Measurements from ENCODE around the gene IDH2. TPM values are rescaled to one million over a fixed set of nuclear protein-coding genes. Genes with fewer than 3 reads are reported as not detected.

Gene IDH2
- total RNA-seq, 1 donor from 2014 or later: 64.4 TPM

Small RNAs within 50 kb of the gene (small RNA-seq; reads per million reads assigned to genes)
- gene RF00066 (ENCODE audit: low replicate concordance): not detected

Other genes with a start within 250 kb of the IDH2 start
- gene AP3S2, start 208.5 kb downstream of the IDH2 start, total RNA-seq: 34.9 TPM
- 14.5 TPM for gene ARPIN, start 189.5 kb downstream of the IDH2 start, total RNA-seq
- gene ZNF710, start 101.1 kb downstream of the IDH2 start, total RNA-seq: 6.1 TPM
- 35.4 TPM for gene SEMA4B, start 98.9 kb upstream of the IDH2 start, total RNA-seq
- 3.4 TPM for gene CIB1, start 131.5 kb upstream of the IDH2 start, total RNA-seq
- gene GDPGP1, start 131.7 kb upstream of the IDH2 start, total RNA-seq: 4.4 TPM
- under 0.01 TPM for gene TTLL13, start 147.1 kb upstream of the IDH2 start, total RNA-seq
- 194 TPM for gene NGRN, start 163.2 kb upstream of the IDH2 start, total RNA-seq
- 6.9 TPM for gene ZNF774, start 249.8 kb upstream of the IDH2 start, total RNA-seq